GM23338 (cell line): ENCODE results near the gene RAD18.

ENCODE experiments used
- CREB1 ChIP-seq: fragments of 250-450 bp; sonication (Bioruptor Pico); IDR thresholded peaks from 2 replicates; pipeline ENCODE4 v1.5.0; 2020; ENCODE audit warnings: low read depth, mild to moderate bottlenecking, moderate library complexity
- CTCF ChIP-seq, 2 experiments: fragments of 200-600 bp in 1 of 2; sonication (generic) in 1 of 2; conservative IDR thresholded peaks; 2 replicates each; pipeline versions ENCODE4 v1.5.1 to v1.6.1; 2016 to 2017; ENCODE audit warnings: antibody characterized with exemption in 2 of 2, low read depth in 2 of 2, mild to moderate bottlenecking in 2 of 2, moderate library complexity in 1 of 2
- ETS1 ChIP-seq: IDR thresholded peaks from 2 replicates; pipeline ENCODE4 v1.6.1; 2016; ENCODE audit warnings: antibody characterized with exemption
- EZH2 ChIP-seq: fragments of 200-600 bp; sonication (generic); IDR thresholded peaks from one replicate; pipeline ENCODE4 v1.8.0; 2017; ENCODE audit warnings: antibody characterized with exemption, mild to moderate bottlenecking, low read depth; ENCODE audit not compliant: unreplicated experiment
- EZH2phosphoT487 ChIP-seq: fragments of 200-600 bp; sonication (generic); IDR thresholded peaks from one replicate; pipeline ENCODE4 v1.8.1; 2018; ENCODE audit warnings: antibody characterized with exemption; ENCODE audit not compliant: unreplicated experiment
- JUNB ChIP-seq: IDR thresholded peaks from one replicate; pipeline ENCODE4 v1.6.1; 2016; ENCODE audit warnings: antibody characterized with exemption; ENCODE audit not compliant: unreplicated experiment
- POLR2AphosphoS5 ChIP-seq: IDR thresholded peaks from 2 replicates; pipeline ENCODE4 v1.6.1; 2016; ENCODE audit warnings: antibody characterized with exemption, low read depth
- REST ChIP-seq: IDR thresholded peaks from one replicate; pipeline ENCODE4 v1.6.1; 2018; ENCODE audit warnings: antibody characterized with exemption; ENCODE audit not compliant: unreplicated experiment
- ZNF114 ChIP-seq: fragments of 250-450 bp; sonication (Bioruptor Pico); IDR thresholded peaks from 2 replicates; pipeline ENCODE4 v1.5.0; 2020; ENCODE audit warnings: mild to moderate bottlenecking, moderate library complexity
- ZNF331 ChIP-seq: fragments of 250-450 bp; sonication (Bioruptor Pico); IDR thresholded peaks from 2 replicates; pipeline ENCODE4 v1.5.0; 2020; ENCODE audit warnings: low read depth, mild to moderate bottlenecking, moderate library complexity

- TF ChIP-seq POLR2AphosphoS5 (no peak), CTCF (conservative IDR thresholded peaks at IDR 0.05; ENCODE audit: low read depth in 2 of 2) (no peak), REST (no peak), EZH2 (no peak), ZNF114 (no peak), EZH2phosphoT487 (no peak), ZNF331 (CRISPR knock-in tag) (no peak), CREB1 (CRISPR knock-in tag) (no peak), ETS1 (no peak), JUNB (no peak)
Observed at GRCh38 chr3:8937064-8938020, 25.9 kb downstream of the RAD18 start.
